ENCODE measurements around the gene FBN1. TPM values are rescaled to one million over a fixed set of nuclear protein-coding genes. Genes with fewer than 3 reads are reported as not detected.

FBN1 gene
- total and polyA plus RNA-seq, 2 donors (not counting 3 experiments of a cell fraction or from before 2014, with no cell fraction given) = 107 to 111 TPM

DNA sequence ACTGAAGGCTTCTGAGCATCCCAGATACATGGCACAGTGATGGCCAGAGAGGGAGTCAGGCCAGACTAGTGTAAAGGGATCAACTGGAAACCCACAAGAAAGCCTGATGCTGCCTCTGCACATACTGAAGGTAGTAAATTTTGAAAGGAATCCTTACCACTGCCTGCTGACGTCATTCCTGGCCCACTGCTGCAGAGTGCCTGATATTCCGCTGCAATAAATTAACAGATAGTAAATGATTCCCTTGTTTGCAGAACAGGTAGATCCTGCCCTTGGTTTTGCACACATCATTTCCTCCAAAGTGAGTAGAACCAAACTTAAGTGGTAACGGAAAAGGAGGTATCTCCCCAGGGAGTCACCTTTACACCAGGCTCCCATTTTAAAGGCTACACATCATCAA is 146.7 kb downstream of the FBN1 start:
- Histone ChIP-seq H3K36me3 (ENCODE audit: control insufficient read depth in 2 of 2, extremely low read depth in 1 of 2, insufficient read depth in 2 of 2, low read length in 2 of 2) (peaks cover 3 to 18% of the 10 kb centered on the region in 2 experiments), H3K79me2 (ENCODE audit: control insufficient read depth, insufficient read depth, low read length) (no peaks in the 10 kb centered on the region), H3K27me3 (ENCODE audit: control insufficient read depth in 2 of 2, insufficient read depth in 2 of 2, low read length in 2 of 2) (no peaks in the 10 kb centered on the region), H3K9ac (replicated peaks; ENCODE audit: extremely low read depth, insufficient read depth, low read length) (no peak overlapping the region), H3K9me1 (replicated peaks; ENCODE audit: control insufficient read depth, extremely low read depth, insufficient read depth, low read length) (no peaks in the 10 kb centered on the region), H3K4me1 (ENCODE audit: control insufficient read depth, extremely low read depth, insufficient read depth, low read length) (peaks cover 2% of the 10 kb centered on the region), H3K9me3 (replicated peaks; ENCODE audit: control insufficient read depth, insufficient read depth, low read length) (no peaks in the 10 kb centered on the region), H3K4me3 (replicated peaks in 1 of 3; ENCODE audit: insufficient read depth in 1 of 3, low read depth in 1 of 3, low read length in 3 of 3) (no peak overlapping the region), H4K20me1 (replicated peaks; ENCODE audit: control insufficient read depth, extremely low read depth, insufficient read depth, low read length) (no peaks in the 10 kb centered on the region), H3K4me2 (ENCODE audit: insufficient read depth, low read length) (no peak overlapping the region), H2AFZ (ENCODE audit: low read depth, low read length) (no peak overlapping the region), H3K27ac (ENCODE audit: insufficient read depth, low read depth, low read length) (no peak overlapping the region)
- ChIA-PET POLR2A (no interaction called here), CTCF (interaction anchor here (3.2 kb wide), 1 partner anchor 8 kb away, joined by 24 read pairs; no protein-coding TSS in a partner anchor)
- intact Hi-C loops (cut with micrococcal nuclease) (no loop called here), dilution Hi-C loops (cut with MboI; ENCODE audit: extremely low pct_ligation_motif_present, low sequenced_read_pairs) (no loop called here)
- no TSS peak for BruUV-seq (replicated peaks)
- TF ChIP-seq POLR2A (IDR thresholded peaks at IDR 0.05; ENCODE audit: low read depth, low read length) = no peak
- TF ChIP-seq POLR2AphosphoS5 (IDR thresholded peaks at IDR 0.05; ENCODE audit: insufficient read depth, low read depth, low read length) = no peak
- TF ChIP-seq MYC (IDR thresholded peaks at IDR 0.05; ENCODE audit: low read depth, low read length) = no peak
- TF ChIP-seq, protein P1, sequence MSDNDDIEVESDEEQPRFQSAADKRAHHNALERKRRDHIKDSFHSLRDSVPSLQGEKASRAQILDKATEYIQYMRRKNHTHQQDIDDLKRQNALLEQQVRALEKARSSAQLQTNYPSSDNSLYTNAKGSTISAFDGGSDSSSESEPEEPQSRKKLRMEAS (IDR thresholded peaks at IDR 0.05; ENCODE audit: insufficient read depth, insufficient read length) = no peak
- no peak for TF ChIP-seq JUN (IDR thresholded peaks at IDR 0.05; ENCODE audit: borderline replicate concordance, insufficient read depth, insufficient read length, low read depth)
- TF ChIP-seq, protein P2, sequence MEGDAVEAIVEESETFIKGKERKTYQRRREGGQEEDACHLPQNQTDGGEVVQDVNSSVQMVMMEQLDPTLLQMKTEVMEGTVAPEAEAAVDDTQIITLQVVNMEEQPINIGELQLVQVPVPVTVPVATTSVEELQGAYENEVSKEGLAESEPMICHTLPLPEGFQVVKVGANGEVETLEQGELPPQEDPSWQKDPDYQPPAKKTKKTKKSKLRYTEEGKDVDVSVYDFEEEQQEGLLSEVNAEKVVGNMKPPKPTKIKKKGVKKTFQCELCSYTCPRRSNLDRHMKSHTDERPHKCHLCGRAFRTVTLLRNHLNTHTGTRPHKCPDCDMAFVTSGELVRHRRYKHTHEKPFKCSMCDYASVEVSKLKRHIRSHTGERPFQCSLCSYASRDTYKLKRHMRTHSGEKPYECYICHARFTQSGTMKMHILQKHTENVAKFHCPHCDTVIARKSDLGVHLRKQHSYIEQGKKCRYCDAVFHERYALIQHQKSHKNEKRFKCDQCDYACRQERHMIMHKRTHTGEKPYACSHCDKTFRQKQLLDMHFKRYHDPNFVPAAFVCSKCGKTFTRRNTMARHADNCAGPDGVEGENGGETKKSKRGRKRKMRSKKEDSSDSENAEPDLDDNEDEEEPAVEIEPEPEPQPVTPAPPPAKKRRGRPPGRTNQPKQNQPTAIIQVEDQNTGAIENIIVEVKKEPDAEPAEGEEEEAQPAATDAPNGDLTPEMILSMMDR (IDR thresholded peaks at IDR 0.05; ENCODE audit: extremely low read depth in 1 of 2, insufficient read depth in 1 of 2, low read depth in 1 of 2, low read length in 2 of 2) = no peak
- no peak for TF ChIP-seq GATA2 (IDR thresholded peaks at IDR 0.05; ENCODE audit: insufficient read depth, insufficient read length, low read depth, low read length)
- TF ChIP-seq EZH2 (IDR thresholded peaks at IDR 0.05; ENCODE audit: borderline replicate concordance, low read depth, low read length, severe bottlenecking) = no peak
- TF ChIP-seq FOS (IDR thresholded peaks at IDR 0.05; ENCODE audit: borderline replicate concordance, insufficient read depth, low read length) = no peak
- FAIRE-seq (no peak), DNase-seq (ENCODE audit: low read depth, low spot score) (no peak)

Data from endothelial cell of umbilical vein (primary cell).